Right lobe of liver (tissue), 4 donors: ENCODE data around the gene CDH2.

Experiments
- POLR2A ChIP-seq: fragments of 450-650 bp; IDR thresholded peaks from one replicate; pipeline ENCODE4 v1.6.1; 2017; ENCODE audit warnings: antibody characterized with exemption, mild to moderate bottlenecking
- TF ChIP-seq, protein P1 (sequence below), 4 donors: fragments of 200-600 bp in 3 of 4; fragments of 450-650 bp in 1 of 4; IDR thresholded peaks; one replicate each; pipeline versions ENCODE4 v1.5.1 to v1.8.0; 2016 to 2022; ENCODE audit warnings: antibody characterized with exemption in 4 of 4, mild to moderate bottlenecking in 2 of 4
- donor health status: DM: no; HTN: no; CAD: no.
- donor health status: DM: no; HTN: no; CAD: no.
- donor health status: DM: no; HTN: yes; CAD: no.

DNA sequence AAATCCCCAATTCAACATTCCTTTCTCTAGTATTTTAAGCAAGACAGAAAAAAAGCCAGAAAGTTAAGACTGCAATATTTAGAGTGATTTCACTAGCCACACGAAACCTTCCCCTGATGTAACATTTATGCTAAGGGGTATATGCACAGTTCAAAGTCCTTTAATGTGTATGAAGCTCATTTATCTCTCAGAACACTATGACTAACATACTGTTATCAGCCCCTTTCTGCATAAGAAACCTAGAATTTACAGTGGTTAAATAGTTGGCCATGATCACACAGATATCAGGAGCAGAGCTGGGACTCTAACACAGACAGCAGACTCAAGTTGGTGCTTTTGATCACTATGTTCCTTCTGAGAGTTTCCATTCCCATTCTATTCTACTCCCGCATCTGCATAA, 185.5 kb downstream of the CDH2 start:
- TF ChIP-seq, protein P1, sequence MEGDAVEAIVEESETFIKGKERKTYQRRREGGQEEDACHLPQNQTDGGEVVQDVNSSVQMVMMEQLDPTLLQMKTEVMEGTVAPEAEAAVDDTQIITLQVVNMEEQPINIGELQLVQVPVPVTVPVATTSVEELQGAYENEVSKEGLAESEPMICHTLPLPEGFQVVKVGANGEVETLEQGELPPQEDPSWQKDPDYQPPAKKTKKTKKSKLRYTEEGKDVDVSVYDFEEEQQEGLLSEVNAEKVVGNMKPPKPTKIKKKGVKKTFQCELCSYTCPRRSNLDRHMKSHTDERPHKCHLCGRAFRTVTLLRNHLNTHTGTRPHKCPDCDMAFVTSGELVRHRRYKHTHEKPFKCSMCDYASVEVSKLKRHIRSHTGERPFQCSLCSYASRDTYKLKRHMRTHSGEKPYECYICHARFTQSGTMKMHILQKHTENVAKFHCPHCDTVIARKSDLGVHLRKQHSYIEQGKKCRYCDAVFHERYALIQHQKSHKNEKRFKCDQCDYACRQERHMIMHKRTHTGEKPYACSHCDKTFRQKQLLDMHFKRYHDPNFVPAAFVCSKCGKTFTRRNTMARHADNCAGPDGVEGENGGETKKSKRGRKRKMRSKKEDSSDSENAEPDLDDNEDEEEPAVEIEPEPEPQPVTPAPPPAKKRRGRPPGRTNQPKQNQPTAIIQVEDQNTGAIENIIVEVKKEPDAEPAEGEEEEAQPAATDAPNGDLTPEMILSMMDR (IDR thresholded peaks at IDR 0.05): no peak
- TF ChIP-seq POLR2A: no peak
